ENCODE results near the gene VPS26B. TPM values are rescaled to one million over a fixed set of nuclear protein-coding genes. Genes with fewer than 3 reads are reported as not detected.
"Not testable (repeated sequence)": the region's sequence is repeated elsewhere in the genome, so short reads cannot be mapped to it uniquely, and the experiment has no call there.

The VPS26B gene
- total and polyA plus RNA-seq, 5 donors: 18.7 to 38.0 (median 34.2) TPM

GRCh38 chr11:134246100-134246499, 21.6 kb downstream of the VPS26B start:
- ATAC-seq (no peak), DNase-seq (no peak)
- no peaks in the 10 kb centered on the region for H3K4me1 ChIP-seq (ENCODE audit: control insufficient read depth, insufficient read depth, low read length)
- H3K27me3 ChIP-seq (ENCODE audit: control insufficient read depth, insufficient read depth): no peaks in the 10 kb centered on the region
- no peak overlapping the region for H3K27ac ChIP-seq (ENCODE audit: low read length)
- WGBS: 93% methylated on average over 11 of the region's 11 CpGs
- intact Hi-C loops (cut with DNase I): no loop called here
- H3K9me3 ChIP-seq (ENCODE audit: control insufficient read depth, low read length): no peaks in the 10 kb centered on the region
- no peak overlapping the region for H3K4me3 ChIP-seq (ENCODE audit: low read length)

- ATAC-seq: no peak
- intact Hi-C loops (cut with DNase I): no loop called here
These were observed 22.2 kb downstream of the VPS26B start for GRCh38 chr11:134246678-134247077.

GRCh38 chr11:134248910-134249480, 24.5 kb downstream of the VPS26B start:
- no peak overlapping the region for H3K27ac ChIP-seq (ENCODE audit: low read length)
- 55% methylated on average over 7 of the region's 7 CpGs for WGBS
- ATAC-seq (no peak), DNase-seq (no peak)
- H3K4me1 ChIP-seq (ENCODE audit: control insufficient read depth, insufficient read depth, low read length): no peaks in the 10 kb centered on the region
- intact Hi-C loops (cut with DNase I): no loop called here
- H3K27me3 ChIP-seq (ENCODE audit: control insufficient read depth, insufficient read depth): no peaks in the 10 kb centered on the region
- no peaks in the 10 kb centered on the region for H3K9me3 ChIP-seq (ENCODE audit: control insufficient read depth, low read length)
- no peak overlapping the region for H3K4me3 ChIP-seq (ENCODE audit: low read length)

More at GRCh38 chr11:134246678-134247077, 22.2 kb downstream of the VPS26B start:
- H3K9me3 ChIP-seq (ENCODE audit: control insufficient read depth, low read length): no peaks in the 10 kb centered on the region
- no peak for DNase-seq
- H3K27me3 ChIP-seq (ENCODE audit: control insufficient read depth, insufficient read depth): no peaks in the 10 kb centered on the region
- no peak overlapping the region for H3K4me3 ChIP-seq (ENCODE audit: low read length)
- no peak overlapping the region for H3K27ac ChIP-seq (ENCODE audit: low read length)
- WGBS: 82% methylated on average over 4 of the region's 4 CpGs
- no peaks in the 10 kb centered on the region for H3K4me1 ChIP-seq (ENCODE audit: control insufficient read depth, insufficient read depth, low read length)

- no peak overlapping the region for H3K4me3 ChIP-seq (ENCODE audit: low read length)
- DNase-seq (no peak), ATAC-seq (no peak)
- H3K27ac ChIP-seq (ENCODE audit: low read length): no peak overlapping the region
- intact Hi-C loops (cut with DNase I): no loop called here
- H3K9me3 ChIP-seq (ENCODE audit: control insufficient read depth, low read length): no peaks in the 10 kb centered on the region
- WGBS: 88% methylated on average over 3 of the region's 3 CpGs
- H3K27me3 ChIP-seq (ENCODE audit: control insufficient read depth, insufficient read depth): no peaks in the 10 kb centered on the region
- no peaks in the 10 kb centered on the region for H3K4me1 ChIP-seq (ENCODE audit: control insufficient read depth, insufficient read depth, low read length)
These were observed 25.8 kb downstream of the VPS26B start for GRCh38 chr11:134250246-134250645.

DNA sequence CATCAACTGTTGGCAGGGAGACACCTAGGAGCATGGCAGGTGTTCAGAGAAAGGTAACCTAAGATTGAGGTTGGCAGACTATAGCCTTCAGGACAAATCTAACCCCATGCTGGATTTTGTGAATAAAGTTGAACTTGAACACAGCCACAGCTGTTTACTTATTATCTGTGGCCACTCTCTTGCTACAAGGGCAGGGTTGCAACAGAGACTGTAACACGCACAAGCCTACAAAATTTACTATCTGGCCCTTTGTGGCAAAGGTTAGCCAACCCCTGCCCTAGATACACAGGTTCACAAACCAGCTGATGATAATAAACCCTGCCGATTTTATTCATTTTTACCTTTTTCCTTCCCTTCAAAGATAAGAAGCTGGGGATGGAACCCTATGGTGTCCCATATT, 26.2 kb downstream of the VPS26B start:
- Histone ChIP-seq H3K27me3 (ENCODE audit: control insufficient read depth, insufficient read depth) (no peaks in the 10 kb centered on the region), H3K27ac (ENCODE audit: low read length) (no peak overlapping the region), H3K4me1 (ENCODE audit: control insufficient read depth, insufficient read depth, low read length) (no peaks in the 10 kb centered on the region), H3K9me3 (ENCODE audit: control insufficient read depth, low read length) (no peaks in the 10 kb centered on the region), H3K4me3 (ENCODE audit: low read length) (no peak overlapping the region)
- DNase-seq (no peak), ATAC-seq (no peak)
- WGBS: 88% methylated on average over 2 of the region's 2 CpGs
- intact Hi-C loops (cut with DNase I): no loop called here

DNA sequence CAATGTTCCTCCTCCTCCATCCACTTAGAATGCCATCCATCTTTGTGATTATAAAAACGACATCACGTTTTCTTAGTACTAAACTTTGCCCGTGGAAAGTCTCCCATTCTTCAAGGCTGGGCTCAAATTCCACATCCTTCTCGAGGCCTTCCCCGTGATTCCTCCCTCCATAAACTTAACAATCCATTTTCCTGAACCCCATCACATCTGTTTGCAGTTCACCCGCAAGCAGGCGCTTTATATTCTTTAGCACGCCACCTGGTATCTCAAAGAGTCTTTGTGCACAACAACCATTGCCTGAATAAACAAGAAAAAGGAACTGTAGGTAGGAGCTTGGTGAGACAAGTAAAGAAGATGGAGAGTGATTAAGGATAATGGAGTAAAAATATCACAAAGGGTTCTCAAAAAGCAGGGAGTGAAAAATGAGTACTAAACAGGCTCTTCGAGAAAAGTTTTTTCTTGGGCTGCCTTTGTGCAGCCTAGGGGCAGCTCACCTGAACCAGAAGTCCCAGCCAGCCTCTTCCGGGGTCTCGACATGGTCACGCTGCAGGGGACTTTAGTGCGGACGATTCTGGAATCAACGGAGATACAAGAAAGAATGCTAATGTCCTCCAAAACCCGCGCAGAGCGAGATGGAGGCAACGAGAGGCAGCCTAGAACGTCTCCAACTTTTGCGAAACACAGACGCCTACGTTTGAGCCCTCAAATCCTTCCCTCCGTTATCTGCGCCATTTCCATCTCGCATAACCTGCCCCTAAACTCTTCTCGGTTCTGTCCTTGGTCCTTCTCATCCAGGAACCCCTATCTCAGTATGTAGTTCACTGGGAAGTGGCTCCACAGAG, 28.1 kb downstream of the VPS26B start:
- DNase-seq: peak in 2 of 3 donors; percentile 34 to 59
- peak; percentile 34 to 43 for ATAC-seq
- no peaks in the 10 kb centered on the region for H3K4me1 ChIP-seq (ENCODE audit: control insufficient read depth, insufficient read depth, low read length)
- peak overlapping the region; percentile 27 for H3K27ac ChIP-seq (ENCODE audit: low read length)
- peak overlapping the region; percentile 71 for H3K4me3 ChIP-seq (ENCODE audit: low read length)
- no peaks in the 10 kb centered on the region for H3K27me3 ChIP-seq (ENCODE audit: control insufficient read depth, insufficient read depth)
- intact Hi-C loops (cut with DNase I): no loop called here
- 5% methylated on average over 27 of the region's 27 CpGs for WGBS
- no peaks in the 10 kb centered on the region for H3K9me3 ChIP-seq (ENCODE audit: control insufficient read depth, low read length)

GRCh38 chr11:134253188-134253993, 28.9 kb downstream of the VPS26B start, which contains the start of the genes ACAD8 and THYN1:
Gene ACAD8 (plus strand): TSS chr11:134253568. CDS start chr11:134253601, 33 bp downstream.
Gene THYN1 (minus strand): TSS chr11:134253352. CDS start chr11:134252882, 470 bp downstream.
- H3K27ac ChIP-seq (ENCODE audit: low read length): peak within 1 kb of the TSS; percentile 27
- DNase-seq (peak; percentile 98), ATAC-seq (peak; percentile 100)
- intact Hi-C loops (cut with DNase I): no loop called here
- no peaks in the 10 kb centered on the region for H3K9me3 ChIP-seq (ENCODE audit: control insufficient read depth, low read length)
- under 1% methylated on average over 70 of the region's 70 CpGs for WGBS
- H3K27me3 ChIP-seq (ENCODE audit: control insufficient read depth, insufficient read depth): no peaks in the 10 kb centered on the region
- H3K4me3 ChIP-seq (ENCODE audit: low read length): peak within 1 kb of the TSS; percentile 71
- H3K4me1 ChIP-seq (ENCODE audit: control insufficient read depth, insufficient read depth, low read length): no peaks in the 10 kb centered on the region

DNA sequence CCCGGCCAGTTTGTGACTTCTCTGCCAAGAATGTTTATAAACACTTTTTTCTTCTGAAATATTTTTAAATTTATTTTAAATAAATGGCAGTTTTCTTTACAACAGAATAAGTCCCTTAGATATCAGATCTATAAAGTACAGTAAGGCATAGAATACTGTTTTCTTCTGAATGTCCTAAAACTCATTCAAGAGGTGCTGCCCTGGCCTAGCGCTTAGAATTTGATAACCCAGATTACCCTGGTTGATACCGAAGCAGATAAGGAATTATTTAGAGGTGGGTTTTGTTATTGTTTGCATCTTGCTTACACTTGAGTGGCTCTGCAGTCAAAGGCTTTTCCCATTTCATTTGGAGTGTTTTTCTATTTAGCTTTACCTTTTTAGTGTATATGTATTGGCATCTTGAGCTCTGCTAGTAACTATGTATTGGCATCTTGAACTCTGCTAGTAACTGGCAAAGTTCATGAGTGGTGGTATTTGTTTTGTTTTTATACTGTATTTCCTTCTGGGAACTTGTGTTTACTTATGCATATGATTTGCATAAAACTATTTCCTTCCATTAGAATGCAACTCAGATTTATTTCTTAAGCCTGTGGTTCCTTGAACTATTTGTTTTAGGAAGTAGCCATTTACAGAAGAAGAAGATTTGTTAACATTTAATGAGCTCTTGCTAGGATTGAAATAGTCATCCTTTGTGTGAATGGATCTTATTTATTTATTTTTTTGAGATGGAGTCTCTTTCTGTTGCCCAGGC, 30.1 kb downstream of the VPS26B start:
- DNase-seq (no peak), ATAC-seq (no peak)
- no peaks in the 10 kb centered on the region for H3K4me1 ChIP-seq (ENCODE audit: control insufficient read depth, insufficient read depth, low read length)
- intact Hi-C loops (cut with DNase I): no loop called here
- no peaks in the 10 kb centered on the region for H3K9me3 ChIP-seq (ENCODE audit: control insufficient read depth, low read length)
- no peak overlapping the region for H3K27ac ChIP-seq (ENCODE audit: low read length)
- H3K4me3 ChIP-seq (ENCODE audit: low read length): peak overlapping the region; percentile 71
- H3K27me3 ChIP-seq (ENCODE audit: control insufficient read depth, insufficient read depth): no peaks in the 10 kb centered on the region
- WGBS: 67% methylated on average over 3 of the region's 3 CpGs

DNA sequence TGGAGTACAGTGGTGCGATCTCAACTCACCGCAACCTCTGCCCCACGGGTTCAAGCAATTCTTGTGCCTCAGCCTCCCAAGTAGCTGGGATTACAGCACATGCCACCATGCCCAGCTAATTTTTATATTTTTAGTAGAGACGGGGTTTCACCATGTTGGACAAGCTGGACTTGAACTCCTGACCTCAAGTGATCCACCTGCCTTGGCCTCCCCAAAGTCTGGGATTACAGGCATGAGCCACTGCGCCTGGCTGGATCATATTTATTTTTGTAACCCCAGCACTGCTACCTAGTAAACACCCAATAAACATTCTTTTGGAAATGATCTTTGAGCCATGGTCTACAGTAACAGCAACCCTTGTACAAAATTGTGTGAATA, 30.7 kb downstream of the VPS26B start:
- ATAC-seq; H3K4me1 ChIP-seq (ENCODE audit: control insufficient read depth, insufficient read depth, low read length); H3K9me3 ChIP-seq (ENCODE audit: control insufficient read depth, low read length); H3K27me3 ChIP-seq (ENCODE audit: control insufficient read depth, insufficient read depth); H3K4me3 ChIP-seq (ENCODE audit: low read length); intact Hi-C loops (cut with DNase I); DNase-seq; H3K27ac ChIP-seq (ENCODE audit: low read length): not testable (repeated sequence)
- WGBS: 96% methylated on average over 5 of the region's 5 CpGs

DNA sequence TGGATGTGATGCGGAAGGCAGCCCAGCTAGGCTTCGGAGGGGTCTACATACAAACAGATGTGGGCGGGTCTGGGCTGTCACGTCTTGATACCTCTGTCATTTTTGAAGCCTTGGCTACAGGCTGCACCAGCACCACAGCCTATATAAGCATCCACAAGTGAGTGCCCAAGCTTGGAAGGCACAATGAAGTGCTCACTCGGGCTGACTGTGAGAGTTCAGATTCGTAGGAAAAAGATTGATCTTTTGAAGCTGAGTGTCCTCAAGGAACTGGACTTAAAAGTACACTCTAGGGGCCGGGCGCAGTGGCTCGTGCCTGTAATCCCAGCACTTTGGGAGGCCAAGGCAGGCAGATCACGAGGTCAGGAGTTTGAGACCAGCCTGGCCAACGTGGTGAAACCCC, 32.6 kb downstream of the VPS26B start:
- Histone ChIP-seq H3K4me3 (ENCODE audit: low read length) (no peak overlapping the region), H3K27me3 (ENCODE audit: control insufficient read depth, insufficient read depth) (no peaks in the 10 kb centered on the region), H3K27ac (ENCODE audit: low read length) (no peak overlapping the region), H3K4me1 (ENCODE audit: control insufficient read depth, insufficient read depth, low read length) (no peaks in the 10 kb centered on the region), H3K9me3 (ENCODE audit: control insufficient read depth, low read length) (no peaks in the 10 kb centered on the region)
- intact Hi-C loops (cut with DNase I): no loop called here
- 93% methylated on average over 11 of the region's 11 CpGs for WGBS
- ATAC-seq: no peak
- DNase-seq: no peak

Measured in right cardiac atrium (tissue), 5 donors.